ENCODE data around the gene GLRX.
"Not testable (repeated sequence)": the region's sequence is repeated elsewhere in the genome, so short reads cannot be mapped to it uniquely, and the experiment has no call there.

The GLRX gene

GRCh38 chr5:95853490-95853889, 31.0 kb upstream of the GLRX start:
- no peak for FAIRE-seq
- DNase-seq (ENCODE audit: extremely low spot score, insufficient read length, low read depth) = no peak

GRCh38 chr5:95852567-95852966, 30.0 kb upstream of the GLRX start:
- DNase-seq (ENCODE audit: extremely low spot score, insufficient read length, low read depth) = no peak
- no peak for FAIRE-seq

- not testable (repeated sequence) for DNase-seq (ENCODE audit: extremely low spot score, insufficient read length, low read depth); FAIRE-seq
Observed at GRCh38 chr5:95851141-95851540, 28.6 kb upstream of the GLRX start.

GRCh38 chr5:95850391-95850894, 27.9 kb upstream of the GLRX start:
- FAIRE-seq = no peak
- DNase-seq (ENCODE audit: extremely low spot score, insufficient read length, low read depth) = no peak

GRCh38 chr5:95848701-95849100, 26.2 kb upstream of the GLRX start:
- DNase-seq (ENCODE audit: extremely low spot score, insufficient read length, low read depth) = no peak
- FAIRE-seq = no peak

- FAIRE-seq (no peak), DNase-seq (ENCODE audit: extremely low spot score, insufficient read length, low read depth) (no peak)
Observed at GRCh38 chr5:95847261-95847592, 24.7 kb upstream of the GLRX start.

- peak; percentile 62 for DNase-seq (ENCODE audit: extremely low spot score, insufficient read length, low read depth)
- peak; percentile 82 for FAIRE-seq
Observed at GRCh38 chr5:95846554-95847260, 24.2 kb upstream of the GLRX start.

- no peak for DNase-seq (ENCODE audit: extremely low spot score, insufficient read length, low read depth)
Observed at GRCh38 chr5:95845391-95845790, 22.9 kb upstream of the GLRX start.

GRCh38 chr5:95843733-95844223, 21.3 kb upstream of the GLRX start:
- FAIRE-seq (no peak), DNase-seq (ENCODE audit: extremely low spot score, insufficient read length, low read depth) (no peak)

More at GRCh38 chr5:95845391-95845790, 22.9 kb upstream of the GLRX start:
- FAIRE-seq = no peak

- no peak for DNase-seq (ENCODE audit: extremely low spot score, insufficient read length, low read depth)
Observed at GRCh38 chr5:95842854-95843544, 20.5 kb upstream of the GLRX start.

GRCh38 chr5:95841914-95842812, 19.6 kb upstream of the GLRX start:
- DNase-seq (ENCODE audit: extremely low spot score, insufficient read length, low read depth) (no peak), FAIRE-seq (no peak)

More at GRCh38 chr5:95842854-95843544, 20.5 kb upstream of the GLRX start:
- FAIRE-seq = peak; percentile 90

GRCh38 chr5:95840956-95841705, 18.6 kb upstream of the GLRX start:
- DNase-seq (ENCODE audit: extremely low spot score, insufficient read length, low read depth) (no peak), FAIRE-seq (no peak)

- DNase-seq (ENCODE audit: extremely low spot score, insufficient read length, low read depth) (no peak), FAIRE-seq (no peak)
Observed at GRCh38 chr5:95839658-95840057, 17.1 kb upstream of the GLRX start.

- DNase-seq (ENCODE audit: extremely low spot score, insufficient read length, low read depth) (no peak), FAIRE-seq (no peak)
Observed at GRCh38 chr5:95838556-95838955, 16.0 kb upstream of the GLRX start.

GRCh38 chr5:95838001-95838520, 15.5 kb upstream of the GLRX start:
- FAIRE-seq = no peak
- DNase-seq (ENCODE audit: extremely low spot score, insufficient read length, low read depth) = no peak

GRCh38 chr5:95837492-95837891, 15.0 kb upstream of the GLRX start:
- no peak for FAIRE-seq

GRCh38 chr5:95836971-95837370, 14.4 kb upstream of the GLRX start:
- FAIRE-seq; DNase-seq (ENCODE audit: extremely low spot score, insufficient read length, low read depth): not testable (repeated sequence)

More at GRCh38 chr5:95837492-95837891, 15.0 kb upstream of the GLRX start:
- DNase-seq (ENCODE audit: extremely low spot score, insufficient read length, low read depth) = no peak

- peak; percentile 76 for FAIRE-seq
- no peak for DNase-seq (ENCODE audit: extremely low spot score, insufficient read length, low read depth)
Observed at GRCh38 chr5:95836544-95836943, 14.0 kb upstream of the GLRX start.

- FAIRE-seq (peak; percentile 74), DNase-seq (ENCODE audit: extremely low spot score, insufficient read length, low read depth) (no peak)
Observed at GRCh38 chr5:95835682-95836385, 13.3 kb upstream of the GLRX start.

Measured in GM18507 (cell line).